HepG2 (cell line): Measurements from ENCODE around the gene SGSM1. TPM values are rescaled to one million over a fixed set of nuclear protein-coding genes. Genes with fewer than 3 reads are reported as not detected.

Experiments used
- ATAC-seq: fragments of 200-7000 bp; cut with Tn5 transposase; 3 replicates; pipeline ENCODE4 v1.9.1; 2020; ENCODE audit warnings: mild to moderate bottlenecking, moderate library complexity
- BruUV-seq: library from RNA; stranded (reverse); fragments of 400-500 nt; replicated peaks from 2 replicates; lab custom pipeline; 2021; lab: Mats Ljungman, UMichigan
- CTCF ChIA-PET: fragments of 300-600 bp; formaldehyde crosslinking; extraction: SDS; loops from one replicate; lab custom pipeline; 2021; ENCODE audit warnings: low total read pairs, inconsistent platforms, low intra/inter-chr PET ratio; lab: Yijun Ruan, JAX
- POLR2A ChIA-PET: fragments of 350-600 bp; sonication (Branson Sonifier 250); formaldehyde crosslinking; loops from one replicate; lab custom pipeline; 2020; ENCODE audit warnings: antibody characterized with exemption, inconsistent platforms; lab: Yijun Ruan, JAX
- DNase-seq: peaks from one replicate; pipeline ENCODE4 v3.0.0-alpha.2; 2015; ENCODE audit warnings: low spot score
- FAIRE-seq: peaks from 3 replicates; lab custom pipeline; 2011; peaks lifted over from hg19 to GRCh38; lab: Jason Lieb, UNC
- H2AFZ ChIP-seq: one replicate; pipeline ENCODE4 v1.6.1; 2011; ENCODE audit warnings: low read length, inconsistent platforms
- H3K27ac ChIP-seq: fragments of 300-600 bp; 3 replicates; pipeline ENCODE4 v1.8.0; 2011; ENCODE audit warnings: mixed run types, mild to moderate bottlenecking, mixed read lengths, low read length, inconsistent platforms; ENCODE audit not compliant: insufficient read depth; ENCODE audit errors: extremely low read length
- H3K27me3 ChIP-seq, 2 experiments: fragments of 200-600 bp in 1 of 2; 2 replicates in 1 of 2; 3 replicates in 1 of 2; pipeline versions ENCODE4 v1.6.0 to v1.8.0; 2011; ENCODE audit warnings: low read length in 2 of 2, mild to moderate bottlenecking in 2 of 2, moderate library complexity in 2 of 2, inconsistent platforms in 1 of 2; ENCODE audit not compliant: insufficient read depth in 2 of 2, control insufficient read depth in 1 of 2
- H3K36me3 ChIP-seq, 2 experiments: fragments of 200-600 bp in 1 of 2; replicated peaks in 1 of 2; 2 replicates in 1 of 2; 3 replicates in 1 of 2; pipeline versions ENCODE4 v1.5.1 to v1.8.0; 2011; ENCODE audit warnings: low read length in 2 of 2, inconsistent platforms in 1 of 2; ENCODE audit not compliant: insufficient read depth in 2 of 2, control insufficient read depth in 1 of 2
- H3K4me1 ChIP-seq: 2 replicates; pipeline ENCODE4 v1.5.1; 2012; ENCODE audit warnings: low read length, inconsistent platforms; ENCODE audit not compliant: insufficient read depth
- H3K4me2 ChIP-seq: 2 replicates; pipeline ENCODE4 v1.6.0; 2011; ENCODE audit warnings: low read depth, low read length, inconsistent platforms
- H3K4me3 ChIP-seq, 3 experiments: fragments of 200-600 bp in 1 of 3; sonication (generic), shearing (Covaris generic) in 1 of 3; replicated peaks in 1 of 3; 2 replicates each; pipeline ENCODE4 v1.5.1; 2011 to 2016; ENCODE audit warnings: low read length in 3 of 3, inconsistent platforms in 2 of 3, low read depth in 2 of 3, mild to moderate bottlenecking in 2 of 3, control low read depth in 1 of 3, mixed read lengths in 1 of 3; ENCODE audit not compliant: insufficient read depth in 1 of 3
- H3K79me2 ChIP-seq: one replicate; pipeline ENCODE4 v1.6.1; 2011; ENCODE audit warnings: low read length, inconsistent platforms; ENCODE audit not compliant: insufficient read depth
- H3K9ac ChIP-seq: 2 replicates; pipeline ENCODE4 v1.6.0; 2011; ENCODE audit warnings: mild to moderate bottlenecking, low read depth, low read length, inconsistent platforms; ENCODE audit not compliant: insufficient read depth
- H3K9me3 ChIP-seq: 2 replicates; pipeline ENCODE4 v1.5.1; 2012; ENCODE audit warnings: mild to moderate bottlenecking, low read length
- H4K20me1 ChIP-seq: 2 replicates; pipeline ENCODE4 v1.6.0; 2011; ENCODE audit warnings: inconsistent platforms, mild to moderate bottlenecking, low read length, moderate library complexity; ENCODE audit not compliant: insufficient read depth
- ARNT ChIP-seq: fragments of 450-650 bp; IDR thresholded peaks from 2 replicates; pipeline ENCODE4 v1.6.1; 2017
- CBFB ChIP-seq: sonication (generic); formaldehyde crosslinking; IDR thresholded peaks from 2 replicates; pipeline ENCODE4 v1.4.0; 2020; ENCODE audit warnings: missing genetic modification reagents
- DMAP1 ChIP-seq: IDR thresholded peaks from 2 replicates; pipeline ENCODE4 v1.6.1; 2016
- DR1 ChIP-seq: sonication (generic); formaldehyde crosslinking; IDR thresholded peaks from 2 replicates; pipeline ENCODE4 v1.8.0; 2021; ENCODE audit warnings: mild to moderate bottlenecking, missing genetic modification reagents, inconsistent platforms
- GABPB1 ChIP-seq: IDR thresholded peaks from 2 replicates; pipeline ENCODE4 v1.6.1; 2016; ENCODE audit warnings: mild to moderate bottlenecking, missing genetic modification reagents, moderate library complexity, missing compliant biosample characterization
- HDAC6 ChIP-seq: fragments of 200-600 bp; sonication (generic); IDR thresholded peaks from 2 replicates; pipeline ENCODE4 v1.7.0; 2017; ENCODE audit warnings: mild to moderate bottlenecking, antibody characterized with exemption, low read length, low read depth
- MED1 ChIP-seq: sonication (generic); formaldehyde crosslinking; IDR thresholded peaks from 2 replicates; pipeline ENCODE4 v1.4.0; 2020; ENCODE audit warnings: missing genetic modification reagents
- PITX1 ChIP-seq: sonication (generic); formaldehyde crosslinking; IDR thresholded peaks from 2 replicates; pipeline ENCODE4 v1.5.1; 2020; ENCODE audit warnings: mild to moderate bottlenecking, missing genetic modification reagents
- RAD51 ChIP-seq: fragments of 450-650 bp; IDR thresholded peaks from 2 replicates; pipeline ENCODE4 v1.6.1; 2016; ENCODE audit warnings: borderline replicate concordance
- RBAK ChIP-seq: sonication (generic); formaldehyde crosslinking; IDR thresholded peaks from 2 replicates; pipeline ENCODE4 v1.5.1; 2020; ENCODE audit warnings: mild to moderate bottlenecking, missing genetic modification reagents
- RBFOX2 ChIP-seq: fragments of 200-400 bp; formaldehyde crosslinking; IDR thresholded peaks from 2 replicates; pipeline ENCODE4 v1.6.1; 2017; ENCODE audit warnings: low read depth, mild to moderate bottlenecking, low read length
- RNF2 ChIP-seq: fragments of 450-650 bp; conservative IDR thresholded peaks from 2 replicates; pipeline ENCODE4 v1.6.1; 2016; ENCODE audit warnings: low read depth
- RXRB ChIP-seq: IDR thresholded peaks from 2 replicates; pipeline ENCODE4 v1.6.1; 2016; ENCODE audit warnings: borderline replicate concordance, missing genetic modification reagents, missing compliant biosample characterization
- ZBTB3 ChIP-seq: sonication (generic); formaldehyde crosslinking; IDR thresholded peaks from 2 replicates; pipeline ENCODE4 v1.4.0; 2020; ENCODE audit warnings: low read depth, mild to moderate bottlenecking, moderate library complexity, missing genetic modification reagents, borderline replicate concordance
- ZNF264 ChIP-seq: sonication (generic); formaldehyde crosslinking; IDR thresholded peaks from 2 replicates; pipeline ENCODE4 v1.4.0; 2020; ENCODE audit warnings: missing genetic modification reagents
- ZNF709 ChIP-seq: sonication (generic); formaldehyde crosslinking; IDR thresholded peaks from 2 replicates; pipeline ENCODE4 v1.5.0; 2020; ENCODE audit warnings: mild to moderate bottlenecking, missing genetic modification reagents
- ZSCAN9 ChIP-seq: IDR thresholded peaks from 2 replicates; pipeline ENCODE4 v1.6.1; 2016; ENCODE audit warnings: borderline replicate concordance
- WGBS: methylation state at CpG from one replicate; pipeline ENCODE4 v1.1.6; 2017; ENCODE audit warnings: low lambda C conversion rate; 5-methylcytosine and 5-hydroxymethylcytosine counted together
- in situ Hi-C: cut with HindIII; loops from 2 replicates; pipeline ENCODE4 v1.10.0; 2017; ENCODE audit warnings: low pct_unique_long_range_greater_than_20kb; ENCODE audit not compliant: extremely low pct_ligation_motif_present
- intact Hi-C: fragments of 100-400 bp; cut with micrococcal nuclease; formaldehyde crosslinking; loops from one replicate; pipeline ENCODE4 v1.10.0; 2022; ENCODE audit not compliant: unreplicated experiment
- polyA plus RNA-seq, 8 experiments: library from polyadenylated mRNA; depleted of rRNA in 3 of 8; stranded (reverse) in 7 of 8; unstranded in 1 of 8; fragments of >200 nt; fragmentation: Illumina TruSeq in 4 of 8; extraction: Trizol in 4 of 8; gene quantifications; 2 replicates each; pipeline versions ENCODE4 v1.2.1 to v1.2.3, GENCODE V29; 2011 to 2016; ENCODE audit warnings: low read depth in 4 of 8, missing spikeins in 1 of 8, mixed read lengths in 1 of 8; ENCODE audit not compliant: insufficient read depth in 1 of 8
- total RNA-seq, 5 experiments: library from RNA; depleted of rRNA; stranded (reverse); fragments of >200 nt; fragmentation: Illumina TruSeq; extraction: Trizol; gene quantifications; 2 replicates each; pipeline ENCODE4 v1.2.3, GENCODE V29; 2016; ENCODE audit warnings: low read depth in 1 of 5
- TF ChIP-seq, protein P1 (sequence below): sonication (generic); formaldehyde crosslinking; IDR thresholded peaks from 2 replicates; pipeline ENCODE4 v1.4.0; 2020; ENCODE audit warnings: missing genetic modification reagents, mild to moderate bottlenecking, borderline replicate concordance
- TF ChIP-seq, protein P2 (sequence below): sonication (generic); formaldehyde crosslinking; IDR thresholded peaks from 2 replicates; pipeline ENCODE4 v1.4.0; 2020; ENCODE audit warnings: mild to moderate bottlenecking, missing genetic modification reagents
- TF ChIP-seq, protein P3 (sequence below): sonication (generic); formaldehyde crosslinking; IDR thresholded peaks from 2 replicates; pipeline ENCODE4 v1.5.0; 2020; ENCODE audit warnings: missing genetic modification reagents, mild to moderate bottlenecking, borderline replicate concordance

The SGSM1 gene
- total and polyA plus RNA-seq, 2 of the 13 experiments (the other 11 are each of a cell fraction or from before 2014, with no cell fraction given): 0.07 TPM; not detected in 1

DNA sequence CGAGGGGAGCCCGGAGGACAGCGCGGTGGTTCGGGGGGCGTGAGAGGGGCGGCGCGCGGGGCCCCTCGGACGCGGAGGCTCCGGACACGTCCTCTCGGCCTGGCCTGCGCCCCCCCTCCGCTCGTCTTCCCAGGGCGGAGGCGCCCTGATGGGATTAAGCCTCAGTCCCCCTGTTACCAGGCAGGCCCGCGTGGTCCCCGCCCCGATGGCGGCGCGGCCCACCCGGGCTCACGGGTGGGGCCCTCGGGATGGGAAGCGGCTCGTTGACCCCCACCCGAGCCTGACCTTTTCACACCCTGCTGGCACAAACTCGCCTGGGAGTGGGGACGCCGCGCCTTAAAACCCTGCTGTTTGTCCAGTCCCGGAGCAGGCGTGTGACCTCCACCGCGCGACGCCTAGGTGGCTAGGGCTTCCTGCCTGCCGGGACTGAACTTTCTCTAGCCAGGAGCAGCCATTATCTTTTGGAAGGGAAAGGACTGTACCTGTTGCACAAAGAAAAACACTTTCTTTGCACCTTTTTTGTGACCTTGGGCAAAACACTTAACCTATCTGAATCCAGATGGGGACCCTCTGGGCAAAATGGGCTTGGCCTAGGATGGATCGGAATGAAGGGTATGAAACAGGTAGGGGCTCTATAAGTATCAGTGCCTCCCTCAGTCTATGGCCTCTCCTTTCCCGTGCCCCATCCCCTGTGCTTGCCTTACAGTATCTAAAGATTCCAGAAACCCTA, 147.5 kb downstream of the SGSM1 start:
- CTCF ChIA-PET: no interaction called here
- H3K79me2 ChIP-seq: peaks cover 38% of the 10 kb centered on the region
- POLR2A ChIA-PET: interaction anchor here (0.7 to 1.3 kb wide), 6 partner anchors 9 to 21 kb away, joined by 3 to 9 read pairs (median 4); no protein-coding TSS in a partner anchor
- no peak for FAIRE-seq
- H3K4me1 ChIP-seq: peaks cover 41% of the 10 kb centered on the region
- no peaks in the 10 kb centered on the region for H4K20me1 ChIP-seq
- peak overlapping the region; percentile 90 for H3K27ac ChIP-seq
- H3K4me2 ChIP-seq: peak overlapping the region; percentile 84
- no peaks in the 10 kb centered on the region for H3K36me3 ChIP-seq
- peak; percentile 46 for ATAC-seq
- 0% methylated on average over 10 of the region's 47 CpGs for WGBS
- in situ Hi-C loops: loop anchor here (5.0 kb wide), 1 partner anchor 74 kb away; no protein-coding TSS in a partner anchor
- intact Hi-C loops: loop anchor here (5.0 kb wide), 1 partner anchor 74 kb away; no protein-coding TSS in a partner anchor
- peak; percentile 15 for DNase-seq
- peak overlapping the region; percentile 70 to 85 (median 85) for H3K4me3 ChIP-seq
- no peaks in the 10 kb centered on the region for H3K9me3 ChIP-seq
- H3K27me3 ChIP-seq: no peaks in the 10 kb centered on the region
- H3K9ac ChIP-seq: peak overlapping the region; percentile 89
- H2AFZ ChIP-seq: no peak overlapping the region
- no TSS peak for BruUV-seq
- TF ChIP-seq ZSCAN9 (CRISPR knock-in tag) (0 out of 2 replicates have a peak, but pooled peaks have one; percentile 23), ZNF264 (CRISPR knock-in tag) (0 out of 2 replicates have a peak, but pooled peaks have one; percentile 23), PITX1 (no peak), RAD51 (no peak), DMAP1 (CRISPR knock-in tag) (peak; percentile 19; the same call in 1 of the 2 replicates), RNF2 (0 out of 2 replicates have a peak, but pooled peaks have one; percentile 30), ZBTB3 (CRISPR knock-in tag) (no peak), ZNF709 (CRISPR knock-in tag) (0 out of 2 replicates have a peak, but pooled peaks have one; percentile 5), ARNT (no peak), MED1 (no peak), RBFOX2 (peak; percentile 77), HDAC6 (no peak), RXRB (CRISPR knock-in tag) (no peak), RBAK (CRISPR knock-in tag) (no peak), DR1 (CRISPR knock-in tag) (no peak), CBFB (CRISPR knock-in tag) (0 out of 2 replicates have a peak, but pooled peaks have one; percentile 23), GABPB1 (CRISPR knock-in tag) (peak; percentile 39; the same call in 1 of the 2 replicates)
- TF ChIP-seq, protein P1, sequence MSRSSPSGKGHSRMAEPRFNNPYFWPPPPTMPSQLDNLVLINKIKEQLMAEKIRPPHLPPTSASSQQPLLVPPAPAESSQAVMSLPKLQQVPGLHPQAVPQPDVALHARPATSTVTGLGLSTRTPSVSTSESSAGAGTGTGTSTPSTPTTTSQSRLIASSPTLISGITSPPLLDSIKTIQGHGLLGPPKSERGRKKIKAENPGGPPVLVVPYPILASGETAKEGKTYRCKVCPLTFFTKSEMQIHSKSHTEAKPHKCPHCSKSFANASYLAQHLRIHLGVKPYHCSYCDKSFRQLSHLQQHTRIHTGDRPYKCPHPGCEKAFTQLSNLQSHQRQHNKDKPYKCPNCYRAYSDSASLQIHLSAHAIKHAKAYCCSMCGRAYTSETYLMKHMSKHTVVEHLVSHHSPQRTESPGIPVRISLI: 0 out of 2 replicates have a peak, but pooled peaks have one; percentile 28
- TF ChIP-seq, protein P2, sequence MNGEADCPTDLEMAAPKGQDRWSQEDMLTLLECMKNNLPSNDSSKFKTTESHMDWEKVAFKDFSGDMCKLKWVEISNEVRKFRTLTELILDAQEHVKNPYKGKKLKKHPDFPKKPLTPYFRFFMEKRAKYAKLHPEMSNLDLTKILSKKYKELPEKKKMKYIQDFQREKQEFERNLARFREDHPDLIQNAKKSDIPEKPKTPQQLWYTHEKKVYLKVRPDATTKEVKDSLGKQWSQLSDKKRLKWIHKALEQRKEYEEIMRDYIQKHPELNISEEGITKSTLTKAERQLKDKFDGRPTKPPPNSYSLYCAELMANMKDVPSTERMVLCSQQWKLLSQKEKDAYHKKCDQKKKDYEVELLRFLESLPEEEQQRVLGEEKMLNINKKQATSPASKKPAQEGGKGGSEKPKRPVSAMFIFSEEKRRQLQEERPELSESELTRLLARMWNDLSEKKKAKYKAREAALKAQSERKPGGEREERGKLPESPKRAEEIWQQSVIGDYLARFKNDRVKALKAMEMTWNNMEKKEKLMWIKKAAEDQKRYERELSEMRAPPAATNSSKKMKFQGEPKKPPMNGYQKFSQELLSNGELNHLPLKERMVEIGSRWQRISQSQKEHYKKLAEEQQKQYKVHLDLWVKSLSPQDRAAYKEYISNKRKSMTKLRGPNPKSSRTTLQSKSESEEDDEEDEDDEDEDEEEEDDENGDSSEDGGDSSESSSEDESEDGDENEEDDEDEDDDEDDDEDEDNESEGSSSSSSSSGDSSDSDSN (CRISPR knock-in tag): peak; percentile 45; the same call in 1 of the 2 replicates
- TF ChIP-seq, protein P3, sequence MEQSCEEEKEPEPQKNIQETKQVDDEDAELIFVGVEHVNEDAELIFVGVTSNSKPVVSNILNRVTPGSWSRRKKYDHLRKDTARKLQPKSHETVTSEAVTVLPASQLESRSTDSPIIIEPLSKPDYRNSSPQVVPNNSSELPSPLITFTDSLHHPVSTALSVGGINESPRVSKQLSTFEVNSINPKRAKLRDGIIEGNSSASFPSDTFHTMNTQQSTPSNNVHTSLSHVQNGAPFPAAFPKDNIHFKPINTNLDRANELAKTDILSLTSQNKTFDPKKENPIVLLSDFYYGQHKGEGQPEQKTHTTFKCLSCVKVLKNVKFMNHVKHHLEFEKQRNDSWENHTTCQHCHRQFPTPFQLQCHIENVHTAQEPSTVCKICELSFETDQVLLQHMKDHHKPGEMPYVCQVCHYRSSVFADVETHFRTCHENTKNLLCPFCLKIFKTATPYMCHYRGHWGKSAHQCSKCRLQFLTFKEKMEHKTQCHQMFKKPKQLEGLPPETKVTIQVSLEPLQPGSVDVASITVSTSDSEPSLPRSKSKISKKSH (CRISPR knock-in tag): no peak; the same call in 1 of the 2 replicates
